Right lobe of liver (tissue), 6 donors: ENCODE measurements around the gene CUX1. TPM values are rescaled to one million over a fixed set of nuclear protein-coding genes. Genes with fewer than 3 reads are reported as not detected.

Experiments used
- ATAC-seq, 4 donors: fragments of 200-7000 bp; cut with Tn5 transposase; one replicate each; pipeline ENCODE4 v1.9.1; 2020; ENCODE audit warnings: mild to moderate bottlenecking in 4 of 4, moderate library complexity in 4 of 4
- DNase-seq, 3 donors: peaks; one replicate each; pipeline ENCODE4 v3.0.0-alpha.2; 2020
- H3K27ac ChIP-seq, 3 donors: fragments of 200-600 bp; one replicate each; pipeline ENCODE4 v1.8.0; 2022
- H3K27me3 ChIP-seq, 2 donors: fragments of 200-600 bp; one replicate each; pipeline ENCODE4 v1.8.0; 2022
- H3K36me3 ChIP-seq, 4 donors: fragments of 200-600 bp; sonication (generic) in 1 of 4; one replicate each; pipeline versions ENCODE4 v1.5.1 to v1.8.0; 2017 to 2022; ENCODE audit warnings: control low read depth in 1 of 4
- H3K4me1 ChIP-seq, 4 donors: fragments of 200-600 bp; sonication (generic) in 1 of 4; one replicate each; pipeline versions ENCODE4 v1.5.1 to v1.8.0; 2017 to 2022; ENCODE audit warnings: control low read depth in 1 of 4
- H3K4me3 ChIP-seq, 3 donors: fragments of 200-600 bp; one replicate each; pipeline ENCODE4 v1.8.0; 2022
- H3K9me3 ChIP-seq, 4 donors: fragments of 200-600 bp; sonication (generic) in 1 of 4; one replicate each; pipeline versions ENCODE4 v1.5.1 to v1.8.0; 2017 to 2022; ENCODE audit warnings: control low read depth in 1 of 4
- POLR2A ChIP-seq: fragments of 450-650 bp; IDR thresholded peaks from one replicate; pipeline ENCODE4 v1.6.1; 2017; ENCODE audit warnings: antibody characterized with exemption, mild to moderate bottlenecking
- WGBS: methylation state at CpG from one replicate; pipeline ENCODE4 v1.1.6; 2018; ENCODE audit warnings: low coverage, low lambda C conversion rate; ENCODE audit not compliant: insufficient coverage; ENCODE audit errors: missing lambda C conversion rate; 5-methylcytosine and 5-hydroxymethylcytosine counted together
- intact Hi-C, 2 donors: fragments of 100-400 bp; cut with DNase I; formaldehyde crosslinking; loops; one replicate each; pipeline versions ENCODE4 v1.11.2 to v1.14.1; 2022
- total RNA-seq, 6 experiments: library from RNA; depleted of rRNA in 2 of 6; stranded (reverse); fragments of >200 nt in 2 of 6; fragmentation: NEBNext Ultra II Directional in 3 of 6; extraction: Animal tissue kit (Norgen Biotek cat#: 25700) in 3 of 6; gene quantifications; one replicate each; pipeline versions ENCODE4 v1.1.0 to v1.2.4, GENCODE V29; 2016 to 2023
- TF ChIP-seq, protein P1 (sequence below), 4 donors: fragments of 200-600 bp in 3 of 4; fragments of 450-650 bp in 1 of 4; IDR thresholded peaks; one replicate each; pipeline versions ENCODE4 v1.5.1 to v1.8.0; 2016 to 2022; ENCODE audit warnings: antibody characterized with exemption in 4 of 4, mild to moderate bottlenecking in 2 of 4
- donor health status: DM: no; HTN: yes; CAD: no.
- donor health status: DM: no; HTN: no; CAD: no.
- donor health status: DM: no; HTN: no; CAD: no.
- donor health status: DM: no; HTN: yes; CAD: no.
- donor health status: DM: no; HTN: yes; CAD: no.

Gene CUX1
- total RNA-seq, 6 experiments from 2014 or later, result 34.3 to 53.1 (median 40.6) TPM

DNA sequence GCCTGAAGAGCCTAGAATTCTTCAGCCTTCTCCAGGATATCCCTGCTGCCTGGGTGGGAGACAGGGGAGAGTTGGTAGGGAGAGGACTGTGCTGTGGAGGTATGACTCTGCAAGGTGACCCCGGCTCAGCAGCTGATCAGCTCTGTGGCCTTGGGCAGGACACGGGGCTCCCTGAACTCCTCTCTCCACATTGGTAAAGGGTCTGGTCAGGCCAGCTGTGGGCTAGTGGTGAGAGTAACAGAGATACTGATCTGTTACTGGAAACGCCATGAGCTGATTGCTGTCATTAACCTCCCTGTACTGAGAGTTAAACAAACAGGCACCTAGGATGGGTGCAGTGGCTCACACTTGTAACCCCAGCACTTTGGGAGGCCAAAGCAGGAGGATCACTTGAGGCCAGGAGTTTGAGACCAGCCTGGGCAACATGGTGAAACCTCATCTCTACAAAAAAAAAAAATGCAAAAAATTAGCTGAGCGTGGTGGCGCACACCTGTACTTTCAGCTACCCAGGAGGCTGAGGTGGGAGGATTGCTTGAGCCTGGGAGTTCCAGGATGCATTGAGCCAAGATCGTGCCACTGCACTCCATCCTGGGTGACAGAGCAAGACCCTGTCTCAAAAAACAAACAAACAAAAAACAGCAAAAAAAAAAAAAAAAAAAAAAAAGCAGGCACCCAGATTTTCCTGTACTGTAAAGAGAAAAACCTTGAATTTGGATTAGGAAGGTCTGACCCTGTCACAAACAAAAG lies 151.5 kb downstream of the CUX1 start:
- Histone ChIP-seq H3K27me3 (no peaks in the 10 kb centered on the region), H3K4me1 (no peaks in the 10 kb centered on the region), H3K27ac (no peak overlapping the region), H3K4me3 (no peak overlapping the region), H3K9me3 (no peaks in the 10 kb centered on the region), H3K36me3 (no peaks in the 10 kb centered on the region)
- WGBS, result 62% methylated on average over 3 of the region's 6 CpGs
- no peak for DNase-seq
- no peak for TF ChIP-seq POLR2A
- TF ChIP-seq, protein P1, sequence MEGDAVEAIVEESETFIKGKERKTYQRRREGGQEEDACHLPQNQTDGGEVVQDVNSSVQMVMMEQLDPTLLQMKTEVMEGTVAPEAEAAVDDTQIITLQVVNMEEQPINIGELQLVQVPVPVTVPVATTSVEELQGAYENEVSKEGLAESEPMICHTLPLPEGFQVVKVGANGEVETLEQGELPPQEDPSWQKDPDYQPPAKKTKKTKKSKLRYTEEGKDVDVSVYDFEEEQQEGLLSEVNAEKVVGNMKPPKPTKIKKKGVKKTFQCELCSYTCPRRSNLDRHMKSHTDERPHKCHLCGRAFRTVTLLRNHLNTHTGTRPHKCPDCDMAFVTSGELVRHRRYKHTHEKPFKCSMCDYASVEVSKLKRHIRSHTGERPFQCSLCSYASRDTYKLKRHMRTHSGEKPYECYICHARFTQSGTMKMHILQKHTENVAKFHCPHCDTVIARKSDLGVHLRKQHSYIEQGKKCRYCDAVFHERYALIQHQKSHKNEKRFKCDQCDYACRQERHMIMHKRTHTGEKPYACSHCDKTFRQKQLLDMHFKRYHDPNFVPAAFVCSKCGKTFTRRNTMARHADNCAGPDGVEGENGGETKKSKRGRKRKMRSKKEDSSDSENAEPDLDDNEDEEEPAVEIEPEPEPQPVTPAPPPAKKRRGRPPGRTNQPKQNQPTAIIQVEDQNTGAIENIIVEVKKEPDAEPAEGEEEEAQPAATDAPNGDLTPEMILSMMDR (IDR thresholded peaks at IDR 0.05), result no peak
- ATAC-seq, result peak in 2 of 4 donors; percentile 11 to 26
- intact Hi-C loops, result no loop called here

DNA sequence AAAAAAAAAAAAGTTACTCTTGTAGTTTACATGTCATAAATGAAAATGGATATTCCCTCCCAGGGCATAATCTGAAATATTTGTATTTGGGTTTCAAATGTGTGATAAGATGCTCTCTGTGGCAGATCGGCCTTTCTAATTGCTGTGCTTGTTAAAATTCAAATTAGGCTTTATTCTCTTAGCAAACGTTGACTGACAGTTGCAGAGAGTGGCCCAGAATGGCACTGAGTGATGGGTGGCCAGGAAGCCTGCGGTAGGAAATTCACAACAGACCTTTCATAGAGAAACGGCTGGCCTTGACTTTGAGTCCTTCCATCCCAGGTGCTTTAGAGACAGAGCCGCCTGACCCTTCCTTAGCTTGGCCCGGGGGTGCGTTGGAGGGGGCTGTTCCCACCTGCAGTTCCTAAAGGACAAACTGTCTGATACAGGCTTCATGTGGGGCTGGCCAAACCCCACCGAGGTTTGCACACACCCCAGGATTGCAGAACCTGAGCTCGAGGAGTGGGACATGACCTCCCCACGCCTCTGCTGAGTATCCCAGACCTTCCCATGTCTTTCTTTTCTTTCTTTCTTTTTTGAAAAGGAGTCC lies 152.7 kb downstream of the CUX1 start:
- Histone ChIP-seq H3K27ac (no peak overlapping the region), H3K36me3 (no peaks in the 10 kb centered on the region), H3K27me3 (no peaks in the 10 kb centered on the region), H3K4me1 (no peaks in the 10 kb centered on the region), H3K4me3 (no peak overlapping the region), H3K9me3 (no peaks in the 10 kb centered on the region)
- intact Hi-C loops, result no loop called here
- ATAC-seq (no peak), DNase-seq (no peak)
- WGBS, result 44% methylated on average over 2 of the region's 10 CpGs
- TF ChIP-seq, protein P1 (IDR thresholded peaks at IDR 0.05), result no peak
- TF ChIP-seq POLR2A, result no peak

DNA sequence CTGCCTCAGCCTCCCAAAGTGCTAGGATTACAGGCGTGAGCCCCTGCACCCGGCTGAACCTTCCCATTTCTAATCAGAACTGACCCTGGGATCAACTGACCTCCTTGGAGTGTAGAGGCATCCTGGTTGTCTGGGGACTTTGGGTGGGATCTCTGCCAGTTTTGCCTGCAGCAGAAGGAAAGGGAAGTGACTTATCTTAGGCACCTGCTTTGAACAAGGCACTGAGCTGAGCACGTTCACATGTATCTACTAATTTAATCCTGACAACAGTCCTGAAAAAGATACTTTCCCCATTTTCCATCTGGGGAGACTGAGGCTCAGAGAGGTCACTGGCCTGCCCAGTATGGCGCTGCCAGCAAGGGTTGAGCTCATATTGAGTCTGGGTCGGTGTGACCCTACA lies 153.4 kb downstream of the CUX1 start:
- no peak overlapping the region for H3K27ac ChIP-seq
- H3K36me3 ChIP-seq, result no peaks in the 10 kb centered on the region
- no peaks in the 10 kb centered on the region for H3K27me3 ChIP-seq
- H3K9me3 ChIP-seq, result no peaks in the 10 kb centered on the region
- H3K4me1 ChIP-seq, result peaks cover 0 to 4% (median 0%) of the 10 kb centered on the region in 4 donors
- ATAC-seq (no peak), DNase-seq (no peak)
- intact Hi-C loops, result no loop called here
- no peak for TF ChIP-seq POLR2A
- TF ChIP-seq, protein P1 (IDR thresholded peaks at IDR 0.05), result no peak
- WGBS, result 80% methylated on average over 1 of the region's 5 CpGs
- no peak overlapping the region for H3K4me3 ChIP-seq

DNA sequence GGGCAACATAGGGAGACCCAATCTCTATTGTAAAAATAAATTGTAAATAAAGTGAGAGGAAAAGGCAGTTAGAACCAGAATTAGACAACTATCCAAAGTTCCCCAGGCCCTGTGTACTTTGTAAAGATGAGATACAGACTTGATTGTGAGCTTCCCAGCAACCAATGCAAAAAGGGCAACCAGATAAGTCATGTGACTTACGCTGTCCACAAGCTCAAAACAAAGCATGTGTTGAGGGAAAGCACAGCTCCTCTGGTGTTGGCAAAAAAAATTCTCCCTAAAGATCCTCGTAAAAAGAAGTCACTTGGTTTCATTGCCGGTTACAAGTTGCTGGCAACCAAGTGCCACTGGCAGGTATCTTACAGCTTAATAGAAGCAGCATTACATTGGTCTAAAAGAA lies 154.0 kb downstream of the CUX1 start:
- WGBS, result 100% methylated on average over 3 of the region's 3 CpGs
- DNase-seq, result no peak
- no peaks in the 10 kb centered on the region for H3K9me3 ChIP-seq
- intact Hi-C loops, result no loop called here
- ATAC-seq, result no peak
- no peaks in the 10 kb centered on the region for H3K36me3 ChIP-seq
- H3K27me3 ChIP-seq, result no peaks in the 10 kb centered on the region
- H3K4me1 ChIP-seq, result peaks cover 0 to 4% (median 0%) of the 10 kb centered on the region in 4 donors
- H3K4me3 ChIP-seq, result no peak overlapping the region
- H3K27ac ChIP-seq, result no peak overlapping the region
- no peak for TF ChIP-seq POLR2A
- TF ChIP-seq, protein P1 (IDR thresholded peaks at IDR 0.05), result no peak
